NCI-H345 treated with DMSO at 0.1 percent for 48 hours (cell line): ENCODE results near the gene AIFM2.
"Not testable (repeated sequence)": the region's sequence is repeated elsewhere in the genome, so short reads cannot be mapped to it uniquely, and the experiment has no call there.

Experiments used
- DNase-seq: peaks from one replicate; lab custom pipeline; 2025; ENCODE audit not compliant: unreplicated experiment; lab: John Stamatoyannopoulos, UW

Gene AIFM2

DNA sequence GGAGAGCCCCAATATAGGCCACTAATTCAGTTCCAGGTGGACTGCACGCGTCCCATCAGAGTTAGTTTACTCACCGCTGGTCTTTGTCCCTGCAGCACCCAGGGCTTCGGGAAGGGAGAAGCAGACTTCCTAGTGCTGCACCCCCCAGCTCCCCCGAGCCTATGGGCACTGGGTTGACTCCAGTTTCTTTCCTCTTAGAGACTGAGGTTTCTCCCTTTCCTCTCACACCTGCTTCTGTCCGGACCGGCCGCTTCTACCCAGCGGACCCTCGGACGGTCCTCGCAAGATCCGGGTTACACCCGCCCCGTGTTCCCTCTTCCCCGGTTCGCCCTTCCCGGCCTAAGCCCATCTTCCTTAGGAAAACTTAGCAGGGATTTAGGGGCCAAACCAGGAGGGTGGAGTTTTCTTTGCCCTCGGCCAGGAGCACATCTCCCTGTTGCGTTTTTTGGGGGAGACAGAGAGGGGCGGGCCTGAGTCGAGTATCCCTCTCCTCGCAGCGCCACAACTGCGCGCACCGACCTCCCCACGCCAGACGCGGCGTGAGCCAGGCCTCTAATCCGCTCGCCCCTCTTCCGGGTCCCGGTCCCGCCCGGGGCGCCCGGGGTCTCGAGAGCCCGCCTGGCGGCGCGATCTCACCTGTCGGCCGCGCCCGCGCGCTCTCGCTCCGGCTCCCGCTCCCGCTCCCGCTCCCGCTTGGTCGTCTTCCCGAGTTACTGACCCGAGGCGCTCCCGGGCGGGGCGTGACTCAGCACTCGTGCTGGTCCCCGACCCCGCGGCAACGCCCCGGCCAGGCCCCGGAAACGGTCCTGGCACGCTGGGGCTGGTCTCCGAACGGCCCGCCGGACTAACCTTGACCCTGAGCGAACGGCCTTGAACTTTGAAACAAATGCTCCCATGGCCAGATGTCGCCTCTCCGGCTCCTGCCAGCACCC is at the start of gene AIFM2:
Gene AIFM2, minus strand, starts transcription at position 728 of the 932 bp plus-strand sequence. CDS start 8,741 bp downstream, outside the sequence.
- no peak for DNase-seq

DNA sequence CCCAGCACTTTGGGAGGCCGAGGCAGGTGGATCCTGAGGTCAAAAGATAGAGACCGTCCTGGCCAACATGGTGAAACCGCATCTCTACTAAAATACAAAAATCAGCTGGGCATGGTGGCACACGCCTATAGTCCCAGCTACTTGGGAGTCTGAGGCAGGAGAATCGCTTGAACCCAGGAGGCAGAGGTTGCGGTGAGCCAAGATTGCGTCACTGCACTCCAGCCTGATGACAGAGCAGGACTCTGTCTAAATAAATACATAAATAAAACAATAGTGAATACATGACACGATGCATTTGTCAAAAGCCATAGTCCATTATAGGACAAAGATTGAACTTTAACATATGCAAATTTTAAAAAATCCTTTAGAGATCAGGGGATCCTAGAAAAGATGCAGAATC is 46.6 kb upstream of the AIFM2 start:
- not testable (repeated sequence) for DNase-seq

DNA sequence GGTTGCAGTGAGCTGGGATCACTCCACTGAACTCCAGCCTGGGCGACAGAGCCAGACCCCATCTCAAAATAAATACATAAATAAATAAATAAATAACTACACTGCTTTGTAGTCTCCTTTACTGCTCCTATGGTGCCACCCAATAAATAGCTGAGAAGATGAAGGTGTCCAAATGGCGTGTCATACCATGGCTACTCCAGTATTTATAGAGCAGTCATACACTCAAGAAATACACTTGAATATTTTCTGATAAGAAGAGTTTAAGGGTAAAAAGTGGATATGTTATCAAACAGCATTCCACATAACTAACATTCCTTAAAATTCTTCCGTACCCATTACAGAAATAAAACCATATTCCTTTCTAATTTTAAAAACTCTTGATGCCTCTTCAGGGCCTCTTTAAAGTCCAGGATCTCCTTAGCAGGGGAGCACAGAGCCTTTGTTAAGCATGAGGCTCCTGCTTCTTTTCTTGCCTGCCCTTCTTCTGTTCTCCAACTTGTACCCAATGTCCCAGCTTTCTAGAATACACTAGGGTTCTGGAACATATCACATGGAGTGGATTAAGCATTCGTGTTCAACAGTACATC is 45.6 kb upstream of the AIFM2 start:
- DNase-seq: no peak

DNA sequence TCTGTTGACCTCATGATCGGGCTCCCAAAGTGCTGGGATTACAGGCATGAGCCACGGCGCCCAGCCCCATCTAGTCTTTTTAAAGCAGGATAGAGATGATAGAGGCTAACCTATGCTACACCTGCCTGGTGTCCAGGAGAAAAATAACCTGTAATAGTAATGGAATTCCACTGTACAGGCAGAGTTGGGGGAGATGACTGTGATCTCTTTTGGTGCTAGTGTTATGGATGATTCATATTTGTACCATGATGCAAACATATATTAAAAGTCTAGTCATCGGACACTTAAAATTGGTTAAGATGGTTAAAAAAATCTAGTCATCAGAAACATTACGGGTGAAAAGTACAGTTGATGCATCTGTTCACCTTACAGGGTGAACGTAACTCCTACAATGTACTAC is 43.8 kb upstream of the AIFM2 start:
- DNase-seq: no peak

DNA sequence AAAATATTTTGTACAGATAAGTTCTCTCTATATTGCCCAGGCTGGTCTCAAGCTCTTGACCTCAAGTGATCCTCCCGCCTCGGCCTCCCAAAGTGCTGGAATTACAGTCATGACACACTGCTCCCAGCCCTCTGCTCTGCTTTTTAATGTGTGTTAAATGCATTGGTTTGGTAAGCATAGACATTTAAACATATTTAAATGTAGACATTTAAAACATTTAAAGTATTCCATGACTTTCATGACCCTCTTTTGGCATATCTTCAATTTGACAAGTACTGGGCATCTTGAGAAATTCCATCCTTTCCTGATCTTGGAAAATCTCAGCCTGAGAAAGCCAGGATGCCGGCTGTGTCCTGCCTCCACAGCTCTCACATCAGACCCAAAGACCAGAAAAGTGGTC is 42.9 kb upstream of the AIFM2 start:
- DNase-seq: no peak

DNA sequence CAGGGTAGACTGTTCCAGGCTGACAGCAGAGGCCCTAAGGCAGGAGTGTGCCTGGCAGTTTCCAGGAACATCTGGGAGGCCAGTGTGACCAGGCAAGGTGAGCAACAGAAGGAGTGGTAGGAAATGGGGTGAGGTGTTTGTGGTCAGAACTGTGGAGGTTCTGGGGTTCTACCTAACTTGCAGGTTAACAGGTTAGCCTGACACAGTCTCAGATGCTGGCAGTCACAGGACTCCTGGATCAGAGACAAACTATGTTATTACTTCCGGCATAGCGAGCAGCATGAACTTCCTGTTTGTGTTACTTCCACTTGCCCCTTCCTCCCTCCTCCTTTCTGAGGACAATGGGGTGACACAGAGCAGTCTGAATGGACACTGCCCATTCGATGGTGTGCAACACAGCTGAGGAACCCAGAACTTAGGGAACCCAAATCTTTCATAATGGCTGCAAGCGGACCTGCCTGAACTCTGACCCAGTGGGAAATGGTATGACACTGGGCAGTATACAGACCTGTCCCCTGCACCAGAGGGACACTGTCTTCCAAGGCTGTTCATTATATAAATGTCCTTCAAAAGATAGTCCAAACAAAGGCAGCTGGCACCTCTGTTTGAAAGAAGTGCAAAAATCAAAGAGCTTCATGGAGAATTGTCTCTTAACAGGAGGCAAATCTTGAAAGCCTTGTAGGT is 41.6 kb upstream of the AIFM2 start:
- no peak for DNase-seq

DNA sequence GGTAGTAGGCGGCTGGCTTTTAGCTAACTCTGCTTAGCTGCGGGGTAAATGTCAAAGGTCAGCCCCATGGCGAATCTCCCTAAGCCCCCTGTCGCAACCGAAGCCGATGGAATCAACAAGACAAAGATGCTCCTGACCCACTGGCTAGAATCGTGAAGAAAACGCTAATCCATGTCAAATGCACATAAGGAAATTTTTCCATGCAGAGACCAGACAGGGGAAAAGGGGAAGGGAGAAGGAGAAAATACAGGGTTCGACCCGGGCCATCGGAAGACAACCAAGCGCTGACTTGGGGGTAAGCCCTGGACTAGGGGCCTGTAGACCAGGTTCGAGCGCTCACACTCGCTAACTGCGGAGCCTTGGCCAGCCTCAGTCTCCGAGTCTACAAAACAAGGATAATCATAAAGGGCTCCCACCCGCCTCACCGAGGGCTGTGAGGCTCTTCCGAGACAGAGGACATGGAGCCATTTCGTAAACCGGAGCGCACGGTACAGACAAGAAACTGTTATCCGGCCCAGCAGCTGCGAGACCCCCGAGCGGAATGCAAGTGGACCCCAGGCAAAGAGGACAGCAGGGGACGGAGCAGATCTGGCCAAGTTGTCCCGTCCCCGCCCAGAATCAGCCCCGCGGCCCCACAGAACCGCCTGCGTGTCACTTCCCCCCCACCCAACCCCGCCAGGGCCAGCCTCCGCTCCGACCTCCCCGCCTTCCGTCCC is 37.2 kb upstream of the AIFM2 start:
- DNase-seq: no peak

DNA sequence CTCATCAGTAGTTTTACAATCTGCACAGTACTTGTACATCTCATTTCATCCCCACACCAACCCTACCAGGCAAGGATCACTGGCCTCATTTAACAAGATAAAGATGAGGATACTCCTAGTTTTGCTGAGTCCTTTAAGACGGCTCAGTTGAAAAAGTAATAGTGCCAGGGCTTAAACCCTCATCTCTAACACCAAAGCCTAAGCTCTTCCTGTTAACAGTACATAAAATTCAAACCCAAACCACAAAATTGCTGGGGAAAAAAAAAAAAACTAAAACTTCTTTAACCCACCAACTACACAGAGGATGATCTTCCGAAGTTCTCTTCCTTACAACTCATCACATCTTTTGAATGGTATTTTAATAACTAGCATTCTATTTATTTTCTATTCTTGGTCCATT is 36.4 kb upstream of the AIFM2 start:
- DNase-seq: no peak

DNA sequence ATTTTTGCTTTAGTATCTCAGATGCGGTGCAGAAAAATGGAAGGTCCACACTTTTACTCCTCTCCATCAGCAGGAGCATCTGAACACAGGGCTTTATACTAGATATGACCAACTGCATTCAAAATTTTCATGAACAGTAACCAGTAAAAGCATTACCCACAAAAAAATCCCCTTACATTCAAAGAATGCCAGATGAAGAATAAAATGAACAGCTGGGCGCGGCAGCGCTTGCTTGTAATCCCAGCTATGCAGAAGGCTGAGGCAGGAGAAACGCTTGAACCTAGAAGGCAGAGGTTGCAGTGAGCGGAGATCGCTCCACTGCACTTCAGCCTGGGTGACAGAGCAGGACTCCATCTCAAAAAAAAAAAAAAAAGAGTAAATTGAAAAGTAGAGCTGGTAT is 34.6 kb upstream of the AIFM2 start:
- DNase-seq: no peak

DNA sequence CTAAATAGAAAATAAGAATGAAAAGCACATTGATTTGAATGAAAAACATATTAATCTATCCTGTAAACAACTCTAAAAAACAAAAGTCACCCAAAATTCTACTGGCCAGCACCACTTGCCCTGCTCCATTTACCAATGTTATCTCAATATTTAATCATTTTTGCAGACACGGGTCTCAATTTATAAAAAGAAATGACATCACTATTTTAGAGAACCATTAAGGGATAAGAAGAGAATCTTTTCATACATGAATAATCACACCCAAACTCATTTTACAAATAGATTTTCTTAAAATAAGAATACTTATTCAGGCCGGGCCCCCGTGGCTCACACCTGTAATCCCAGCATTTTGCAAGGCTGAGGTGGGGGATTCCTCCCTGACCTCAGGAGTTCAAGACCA is 33.8 kb upstream of the AIFM2 start:
- DNase-seq: no peak

DNA sequence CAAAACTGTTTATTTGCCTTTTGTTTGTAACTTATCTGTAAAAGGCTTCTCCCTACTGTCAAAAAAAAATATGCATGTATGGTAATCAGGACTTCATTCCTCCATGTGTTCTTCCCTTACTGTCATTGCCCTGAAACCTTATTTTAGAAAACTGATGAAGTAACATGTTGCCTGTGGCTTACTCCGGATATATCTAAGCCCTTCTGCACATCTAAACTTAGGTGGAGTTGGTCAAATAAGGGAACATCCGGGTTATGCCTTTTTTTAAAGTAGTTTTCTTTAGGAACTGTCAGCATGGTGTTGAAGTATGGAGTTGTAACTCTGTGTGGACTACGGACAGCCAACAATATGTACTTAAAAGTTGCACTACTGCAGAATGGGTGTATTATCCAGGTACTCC is 31.5 kb upstream of the AIFM2 start:
- no peak for DNase-seq

DNA sequence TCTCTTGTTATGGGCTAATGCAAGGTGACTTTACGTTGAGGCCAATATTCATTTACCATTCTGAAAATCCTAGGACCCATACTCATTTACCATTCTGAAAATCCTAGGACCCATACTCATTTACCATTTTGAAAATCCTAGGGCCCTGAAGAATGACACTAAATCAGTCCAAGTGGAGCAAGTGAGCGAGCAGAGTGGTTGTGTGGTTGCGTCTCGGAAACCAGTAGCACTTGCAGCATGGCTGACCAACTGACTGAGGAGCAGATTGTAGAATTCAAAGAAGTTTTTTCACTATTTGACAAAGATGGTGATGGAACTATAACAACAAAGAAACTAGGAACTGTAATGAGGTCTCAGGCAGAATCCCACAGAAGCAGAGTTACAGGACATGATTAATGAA is 30.8 kb upstream of the AIFM2 start:
- DNase-seq: no peak

DNA sequence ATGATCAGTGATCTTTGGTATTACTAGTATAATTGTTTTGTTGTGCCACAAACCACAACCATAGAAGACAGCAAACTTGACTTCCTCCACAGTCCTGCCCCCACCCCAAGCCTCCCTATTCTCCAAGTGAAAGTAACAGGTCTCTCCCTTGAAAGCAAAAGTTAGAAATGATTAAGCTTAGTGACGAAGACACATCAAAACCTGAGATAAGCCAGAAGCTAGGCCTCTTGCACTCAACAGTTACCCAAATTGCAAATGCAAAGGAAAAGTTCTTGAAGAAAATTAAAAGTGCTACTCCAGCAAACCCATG is 30.2 kb upstream of the AIFM2 start:
- DNase-seq: no peak

DNA sequence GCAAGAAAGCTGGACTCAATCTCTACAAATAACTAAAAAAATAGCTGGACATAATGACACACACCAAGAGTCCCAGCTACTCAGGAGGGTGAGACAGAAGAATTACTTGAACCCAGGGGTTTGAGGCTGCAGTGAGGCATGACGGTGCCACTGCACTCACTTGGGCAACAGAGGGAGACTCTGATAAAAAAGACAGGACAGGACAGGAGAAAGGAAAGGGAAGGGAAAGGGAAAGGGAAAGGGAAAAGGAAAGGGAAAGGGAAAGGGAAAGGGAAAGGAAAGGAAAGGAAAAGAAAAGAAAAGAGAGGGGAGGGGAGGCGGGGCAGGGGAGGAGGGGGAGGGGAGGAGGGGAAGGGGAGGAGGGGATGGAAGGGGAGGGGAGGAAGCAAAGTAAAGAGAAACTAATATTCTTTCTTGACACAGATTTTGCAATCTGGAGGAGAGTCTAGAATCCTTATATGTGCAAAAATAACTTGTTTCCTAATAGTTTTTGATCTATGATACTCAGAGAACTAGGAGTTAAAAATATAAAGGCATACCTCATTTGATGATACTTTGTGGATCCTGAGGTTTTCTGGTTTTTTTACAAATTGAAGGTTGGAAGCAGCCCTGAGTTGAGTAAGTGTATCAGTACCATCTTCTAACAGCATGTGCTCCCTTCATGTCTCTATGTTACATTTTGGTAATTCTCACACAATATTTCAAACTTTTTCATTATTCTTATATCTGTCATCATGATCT is 29.7 kb upstream of the AIFM2 start:
- DNase-seq: no peak

DNA sequence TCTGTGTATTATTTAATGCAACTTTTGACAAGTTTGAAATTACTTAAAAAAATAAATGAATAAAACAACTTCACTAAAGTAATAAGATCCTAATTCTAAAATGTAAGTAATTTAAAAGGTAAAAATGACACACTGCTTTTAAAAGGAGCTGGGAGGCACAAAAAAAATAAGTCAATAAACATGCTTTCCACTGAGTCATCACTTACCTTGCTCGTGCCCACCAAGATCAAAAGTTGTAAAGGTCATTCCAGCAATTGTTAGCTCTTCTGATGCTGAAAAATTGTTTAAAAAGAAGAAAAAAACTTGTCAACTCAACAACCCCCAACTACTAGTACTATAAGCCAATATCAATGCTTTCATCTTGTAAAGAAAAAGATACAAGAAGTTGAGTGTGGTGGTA is 28.2 kb upstream of the AIFM2 start:
- DNase-seq: no peak

DNA sequence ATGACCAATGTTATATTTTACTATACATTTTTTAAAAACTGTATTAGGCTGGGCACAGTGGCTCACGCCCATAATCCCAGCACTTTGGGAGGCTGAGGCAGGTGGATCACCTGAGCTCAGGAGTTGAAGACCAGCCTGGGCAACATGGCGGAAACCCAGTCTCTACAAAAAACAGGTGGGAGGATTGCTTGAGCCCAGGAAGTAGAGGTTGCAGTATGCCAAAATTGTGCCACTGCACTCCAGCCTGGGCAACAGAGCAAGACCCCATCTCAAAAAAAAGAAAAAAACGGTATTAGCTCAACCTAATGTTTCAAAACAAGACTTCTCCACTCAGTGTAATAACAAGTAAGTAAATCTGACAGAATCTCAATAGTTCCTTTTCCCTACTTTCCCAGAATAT is 26.7 kb upstream of the AIFM2 start:
- not testable (repeated sequence) for DNase-seq

DNA sequence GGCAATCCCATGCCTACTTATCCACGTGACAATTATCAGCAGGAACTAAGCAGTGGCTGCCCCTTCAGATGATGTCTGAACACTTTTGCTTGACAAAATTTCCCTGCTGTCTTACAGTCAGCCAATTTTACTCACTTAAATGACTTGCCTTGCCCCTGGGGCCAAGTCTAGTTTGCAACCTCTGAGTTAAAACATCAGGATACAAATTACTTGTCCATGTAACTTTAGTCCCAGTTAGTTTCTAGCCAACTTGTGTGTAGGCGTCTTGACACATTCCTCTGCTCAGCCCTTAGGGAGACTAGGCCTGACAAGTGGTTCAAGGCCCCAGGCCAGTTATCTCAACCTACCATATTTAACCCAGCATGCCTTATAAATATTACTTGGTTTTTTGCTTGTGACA is 25.5 kb upstream of the AIFM2 start:
- DNase-seq: no peak

DNA sequence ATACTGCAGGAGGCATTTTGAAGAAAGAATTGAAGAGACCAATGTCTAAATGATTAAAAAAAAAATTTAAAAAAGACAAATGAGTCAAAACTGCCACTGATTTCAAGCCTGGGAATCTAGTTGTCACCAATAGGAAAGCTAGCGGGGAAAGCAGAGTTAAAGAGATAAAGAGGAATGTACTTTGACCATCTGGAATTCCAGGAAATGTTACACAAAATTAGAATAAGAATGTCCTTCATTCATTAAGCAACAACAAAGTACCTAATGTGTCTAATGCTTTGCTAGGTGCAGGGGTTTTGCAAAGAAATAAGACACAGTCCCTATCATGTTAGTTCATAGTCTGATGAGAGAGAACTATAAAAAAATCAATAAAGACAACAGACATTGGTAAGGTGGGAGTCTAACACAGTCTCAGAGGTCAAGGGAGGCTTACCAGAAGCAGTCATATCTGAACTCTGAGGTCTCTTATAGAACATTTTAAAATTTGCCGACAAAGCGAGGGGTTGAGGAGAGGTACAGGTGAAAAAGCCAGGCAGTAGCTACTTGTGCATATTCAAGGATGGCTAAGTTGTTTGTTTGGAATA is 22.7 kb upstream of the AIFM2 start:
- no peak for DNase-seq

DNA sequence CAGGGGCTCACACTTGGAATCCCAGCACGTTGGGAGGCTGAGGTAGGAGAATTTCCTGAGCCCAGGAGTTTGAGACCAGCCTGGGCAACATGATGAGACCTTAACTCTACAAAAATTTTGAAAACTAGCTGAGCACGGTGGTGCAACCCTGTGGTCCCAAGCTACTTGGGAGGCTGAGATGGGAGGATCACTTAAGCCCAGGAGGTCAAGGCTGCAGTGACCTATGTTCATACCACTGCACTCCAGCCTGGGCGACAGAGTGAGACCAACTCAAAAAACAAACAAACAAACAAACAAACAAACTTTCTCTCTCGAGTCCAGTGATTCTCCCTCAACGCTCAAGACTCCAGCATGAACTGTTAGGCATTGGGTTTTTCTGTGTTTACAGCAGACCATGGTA is 15.9 kb upstream of the AIFM2 start:
- DNase-seq: no peak

DNA sequence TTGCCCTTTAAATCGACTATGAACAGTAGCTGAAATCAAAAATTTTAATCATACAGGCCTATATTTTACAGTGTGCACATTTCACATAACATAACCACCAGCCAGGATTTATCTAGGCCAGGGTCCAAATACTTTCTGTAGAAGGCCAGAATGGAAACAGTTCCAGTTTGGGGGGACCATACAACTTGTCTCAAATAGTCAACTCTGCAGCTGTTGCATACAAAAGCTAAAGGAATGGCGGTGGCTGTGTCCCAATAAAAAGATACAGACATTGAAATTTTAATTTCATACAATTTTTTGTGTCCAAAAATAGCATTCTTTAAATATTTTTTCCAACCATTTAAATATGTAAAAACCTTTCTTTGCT is 14.6 kb upstream of the AIFM2 start:
- no peak for DNase-seq
